HG02678 (cell line): ENCODE measurements around the gene ITSN2.
"Not testable (repeated sequence)": the region's sequence is repeated elsewhere in the genome, so short reads cannot be mapped to it uniquely, and the experiment has no call there.

Experiments used
- ATAC-seq: cut with Tn5 transposase; IDR thresholded peaks from one replicate; pipeline ENCODE4 v1.9.1; 2021; ENCODE audit warnings: mild to moderate bottlenecking, moderate library complexity; ENCODE audit not compliant: unreplicated experiment

Gene ITSN2

GRCh38 chr2:24360050-24360962 lies at the start of gene ITSN2:
ITSN2 (minus strand) TSS chr2:24360536; CDS start chr2:24328082, 32,454 bp downstream.
- peak; percentile 86 for ATAC-seq

- no peak for ATAC-seq
Observed at GRCh38 chr2:24409171-24409570, 48.8 kb upstream of the ITSN2 start.

GRCh38 chr2:24408704-24409103 lies 48.4 kb upstream of the ITSN2 start:
- ATAC-seq = not testable (repeated sequence)

GRCh38 chr2:24404491-24404921 lies 44.2 kb upstream of the ITSN2 start:
- ATAC-seq = no peak

- no peak for ATAC-seq
Observed at GRCh38 chr2:24403832-24404212, 43.5 kb upstream of the ITSN2 start.

GRCh38 chr2:24403168-24403831 lies 43.0 kb upstream of the ITSN2 start:
- no peak for ATAC-seq

- no peak for ATAC-seq
Observed at GRCh38 chr2:24402242-24403097, 42.1 kb upstream of the ITSN2 start.

GRCh38 chr2:24400207-24400907 lies 40.0 kb upstream of the ITSN2 start:
- ATAC-seq = no peak

GRCh38 chr2:24399434-24400206 lies 39.3 kb upstream of the ITSN2 start:
- ATAC-seq = no peak

GRCh38 chr2:24394998-24395397 lies 34.7 kb upstream of the ITSN2 start:
- ATAC-seq = no peak

- no peak for ATAC-seq
Observed at GRCh38 chr2:24392542-24393059, 32.3 kb upstream of the ITSN2 start.

GRCh38 chr2:24385366-24385765 lies 25.0 kb upstream of the ITSN2 start:
- ATAC-seq = no peak

- no peak for ATAC-seq
Observed at GRCh38 chr2:24382363-24383073, 22.2 kb upstream of the ITSN2 start.

GRCh38 chr2:24380820-24381219 lies 20.5 kb upstream of the ITSN2 start:
- ATAC-seq = no peak

- no peak for ATAC-seq
Observed at GRCh38 chr2:24375349-24376087, 15.2 kb upstream of the ITSN2 start.

GRCh38 chr2:24374301-24374700 lies 14.0 kb upstream of the ITSN2 start:
- no peak for ATAC-seq

- ATAC-seq = no peak
Observed at GRCh38 chr2:24372033-24372432, 11.7 kb upstream of the ITSN2 start.

GRCh38 chr2:24365826-24366225 lies 5.5 kb upstream of the ITSN2 start:
- ATAC-seq = no peak
